Memory B cell (primary cell): Measurements from ENCODE around the gene NXPE2.
"Not testable (repeated sequence)": the region's sequence is repeated elsewhere in the genome, so short reads cannot be mapped to it uniquely, and the experiment has no call there.

Experiments
- ATAC-seq: fragments of 150-1000 bp; cut with Tn5 transposase; 2 replicates; pipeline ENCODE4 v1.10.0; 2021; ENCODE audit warnings: low read depth, mild to moderate bottlenecking, moderate library complexity
- DNase-seq, 2 donors: peaks; one replicate each; pipeline ENCODE4 v3.0.0; 2022; ENCODE audit warnings: low spot score in 2 of 2
- H3K27ac Mint-ChIP-seq: one replicate; pipeline ENCODE4 v1.8.0; 2022; ENCODE audit warnings: mild to moderate bottlenecking, moderate library complexity, mixed read lengths
- H3K27me3 Mint-ChIP-seq: one replicate; pipeline ENCODE4 v1.8.0; 2022; ENCODE audit warnings: mixed read lengths
- H3K36me3 Mint-ChIP-seq: one replicate; pipeline ENCODE4 v1.8.0; 2022; ENCODE audit warnings: mild to moderate bottlenecking, mixed read lengths
- H3K4me1 Mint-ChIP-seq: one replicate; pipeline ENCODE4 v1.8.0; 2022; ENCODE audit warnings: mixed read lengths
- H3K4me3 Mint-ChIP-seq: one replicate; pipeline ENCODE4 v1.8.0; 2022; ENCODE audit warnings: mild to moderate bottlenecking, moderate library complexity, mixed read lengths
- H3K9me3 Mint-ChIP-seq: one replicate; pipeline ENCODE4 v1.8.0; 2022; ENCODE audit warnings: mixed read lengths

NXPE2 gene

GRCh38 chr11:114678125-114679036 lies at the start of gene NXPE2:
NXPE2 (plus strand) TSS chr11:114678527; CDS start chr11:114678576, 49 bp downstream.
- ATAC-seq (no peak), DNase-seq (no peak)
- Mint-ChIP-seq H3K36me3 (no peaks in the 10 kb centered on the region), H3K27ac (no peak within 1 kb of the TSS), H3K9me3 (peaks cover 3% of the 10 kb centered on the region), H3K4me3 (no peak within 1 kb of the TSS), H3K27me3 (no peaks in the 10 kb centered on the region), H3K4me1 (no peaks in the 10 kb centered on the region)

- ATAC-seq, H3K4me1 Mint-ChIP-seq, H3K9me3 Mint-ChIP-seq, H3K27ac Mint-ChIP-seq, DNase-seq, H3K36me3 Mint-ChIP-seq, H3K27me3 Mint-ChIP-seq, H3K4me3 Mint-ChIP-seq: not testable (repeated sequence)
Measured at GRCh38 chr11:114631445-114631965, 46.8 kb upstream of the NXPE2 start.

GRCh38 chr11:114639440-114639839 lies 38.9 kb upstream of the NXPE2 start:
- not testable (repeated sequence) for H3K27me3 Mint-ChIP-seq, H3K27ac Mint-ChIP-seq, H3K9me3 Mint-ChIP-seq, ATAC-seq, H3K4me3 Mint-ChIP-seq, DNase-seq, H3K4me1 Mint-ChIP-seq, H3K36me3 Mint-ChIP-seq

- Mint-ChIP-seq H3K4me3 (no peak overlapping the region), H3K9me3 (no peaks in the 10 kb centered on the region), H3K27ac (no peak overlapping the region), H3K27me3 (peaks cover 2% of the 10 kb centered on the region), H3K36me3 (no peaks in the 10 kb centered on the region), H3K4me1 (no peaks in the 10 kb centered on the region)
- DNase-seq (no peak), ATAC-seq (no peak)
Measured at GRCh38 chr11:114650661-114651060, 27.7 kb upstream of the NXPE2 start.

- H3K4me3 Mint-ChIP-seq = no peak overlapping the region
- no peak overlapping the region for H3K27ac Mint-ChIP-seq
- no peaks in the 10 kb centered on the region for H3K9me3 Mint-ChIP-seq
Measured at GRCh38 chr11:114651145-114651718, 27.1 kb upstream of the NXPE2 start.

GRCh38 chr11:114653148-114653547 lies 25.2 kb upstream of the NXPE2 start:
- Mint-ChIP-seq H3K9me3 (no peaks in the 10 kb centered on the region), H3K27me3 (peaks cover 4% of the 10 kb centered on the region), H3K4me1 (no peaks in the 10 kb centered on the region), H3K36me3 (no peaks in the 10 kb centered on the region), H3K27ac (no peak overlapping the region), H3K4me3 (no peak overlapping the region)
- ATAC-seq (no peak), DNase-seq (no peak)

More at GRCh38 chr11:114651145-114651718, 27.1 kb upstream of the NXPE2 start:
- DNase-seq = no peak
- Mint-ChIP-seq H3K27me3 (peaks cover 4% of the 10 kb centered on the region), H3K4me1 (no peaks in the 10 kb centered on the region), H3K36me3 (no peaks in the 10 kb centered on the region)
- ATAC-seq = no peak

GRCh38 chr11:114664641-114665040 lies 13.7 kb upstream of the NXPE2 start:
- ATAC-seq (no peak), DNase-seq (no peak)
- peaks cover 3% of the 10 kb centered on the region for H3K27me3 Mint-ChIP-seq
- H3K4me1 Mint-ChIP-seq = no peaks in the 10 kb centered on the region
- H3K36me3 Mint-ChIP-seq = no peaks in the 10 kb centered on the region
- H3K4me3 Mint-ChIP-seq = no peak overlapping the region
- H3K9me3 Mint-ChIP-seq = no peaks in the 10 kb centered on the region
- no peak overlapping the region for H3K27ac Mint-ChIP-seq

GRCh38 chr11:114666760-114667159 lies 11.6 kb upstream of the NXPE2 start:
- DNase-seq (no peak), ATAC-seq (no peak)
- Mint-ChIP-seq H3K4me3 (no peak overlapping the region), H3K4me1 (no peaks in the 10 kb centered on the region), H3K27me3 (peaks cover 3% of the 10 kb centered on the region), H3K27ac (no peak overlapping the region), H3K36me3 (no peaks in the 10 kb centered on the region), H3K9me3 (peaks cover 5% of the 10 kb centered on the region)

- Mint-ChIP-seq H3K36me3 (no peaks in the 10 kb centered on the region), H3K9me3 (peaks cover 6% of the 10 kb centered on the region), H3K4me1 (no peaks in the 10 kb centered on the region), H3K27me3 (peaks cover 1% of the 10 kb centered on the region), H3K27ac (no peak overlapping the region), H3K4me3 (no peak overlapping the region)
- no peak for DNase-seq
- no peak for ATAC-seq
Measured at GRCh38 chr11:114668109-114668508, 10.2 kb upstream of the NXPE2 start.

GRCh38 chr11:114673661-114674060 lies 4.7 kb upstream of the NXPE2 start:
- DNase-seq = no peak
- H3K27me3 Mint-ChIP-seq = no peaks in the 10 kb centered on the region
- H3K27ac Mint-ChIP-seq = no peak overlapping the region
- no peaks in the 10 kb centered on the region for H3K4me1 Mint-ChIP-seq
- H3K9me3 Mint-ChIP-seq = peaks cover 6% of the 10 kb centered on the region
- no peak overlapping the region for H3K4me3 Mint-ChIP-seq
- no peak for ATAC-seq
- no peaks in the 10 kb centered on the region for H3K36me3 Mint-ChIP-seq

GRCh38 chr11:114679505-114679904 lies 1.2 kb downstream of the NXPE2 start:
- H3K27me3 Mint-ChIP-seq = no peaks in the 10 kb centered on the region
- H3K4me1 Mint-ChIP-seq = no peaks in the 10 kb centered on the region
- no peak for ATAC-seq
- no peak overlapping the region for H3K27ac Mint-ChIP-seq
- no peak overlapping the region for H3K4me3 Mint-ChIP-seq
- no peak for DNase-seq
- H3K36me3 Mint-ChIP-seq = no peaks in the 10 kb centered on the region
- H3K9me3 Mint-ChIP-seq = peaks cover 8% of the 10 kb centered on the region

GRCh38 chr11:114683007-114683406 lies 4.7 kb downstream of the NXPE2 start:
- Mint-ChIP-seq H3K27me3 (no peaks in the 10 kb centered on the region), H3K36me3 (no peaks in the 10 kb centered on the region), H3K4me3 (no peak overlapping the region), H3K27ac (no peak overlapping the region), H3K9me3 (peaks cover 11% of the 10 kb centered on the region), H3K4me1 (no peaks in the 10 kb centered on the region)
- DNase-seq (no peak), ATAC-seq (no peak)

- Mint-ChIP-seq H3K36me3 (no peaks in the 10 kb centered on the region), H3K9me3 (peaks cover 11% of the 10 kb centered on the region), H3K4me1 (no peaks in the 10 kb centered on the region), H3K4me3 (no peak overlapping the region), H3K27me3 (no peaks in the 10 kb centered on the region), H3K27ac (no peak overlapping the region)
- DNase-seq (no peak), ATAC-seq (no peak)
Measured at GRCh38 chr11:114684636-114685035, 6.3 kb downstream of the NXPE2 start.

- H3K4me3 Mint-ChIP-seq = no peak overlapping the region
Measured at GRCh38 chr11:114685097-114685496, 6.8 kb downstream of the NXPE2 start.

More at GRCh38 chr11:114685097-114685496, 6.8 kb downstream of the NXPE2 start:
- DNase-seq (no peak), ATAC-seq (no peak)
- no peaks in the 10 kb centered on the region for H3K36me3 Mint-ChIP-seq
- no peaks in the 10 kb centered on the region for H3K27me3 Mint-ChIP-seq
- no peaks in the 10 kb centered on the region for H3K4me1 Mint-ChIP-seq
- H3K27ac Mint-ChIP-seq = no peak overlapping the region
- H3K9me3 Mint-ChIP-seq = peaks cover 11% of the 10 kb centered on the region
